Activated T-helper 17 cell treated with anti-CD3 and anti-CD28 coated beads, Interleukin-2, amount 50 U/mL, for 72 hours (primary cell): ENCODE measurements around the gene LIN28B. TPM values are rescaled to one million over a fixed set of nuclear protein-coding genes. Genes with fewer than 3 reads are reported as not detected.
"Not testable (repeated sequence)": the region's sequence is repeated elsewhere in the genome, so short reads cannot be mapped to it uniquely, and the experiment has no call there.

ENCODE experiments used
- ATAC-seq: fragments of 150-1000 bp; cut with Tn5 transposase; replicated peaks from 2 replicates; pipeline ENCODE4 v1.10.0; 2021; ENCODE audit warnings: mild to moderate bottlenecking, moderate library complexity
- H3K27ac Mint-ChIP-seq: one replicate; pipeline ENCODE4 v1.8.0; 2022; ENCODE audit warnings: mixed read lengths
- H3K27me3 Mint-ChIP-seq: one replicate; pipeline ENCODE4 v1.8.0; 2022; ENCODE audit warnings: mixed read lengths
- H3K36me3 Mint-ChIP-seq: one replicate; pipeline ENCODE4 v1.8.0; 2022; ENCODE audit warnings: low read depth, mild to moderate bottlenecking, mixed read lengths
- H3K4me1 Mint-ChIP-seq: one replicate; pipeline ENCODE4 v1.8.0; 2022; ENCODE audit warnings: mixed read lengths
- H3K4me3 Mint-ChIP-seq: one replicate; pipeline ENCODE4 v1.8.0; 2022; ENCODE audit warnings: mild to moderate bottlenecking, mixed read lengths
- H3K9me3 Mint-ChIP-seq: one replicate; pipeline ENCODE4 v1.8.0; 2022; ENCODE audit warnings: mixed read lengths
- total RNA-seq, 2 donors: library from RNA; stranded (reverse); gene quantifications; one replicate each; pipeline ENCODE4 v1.2.3, GENCODE V29; 2022

LIN28B gene
- total RNA-seq, 2 donors from 2014 or later, result not detected

DNA sequence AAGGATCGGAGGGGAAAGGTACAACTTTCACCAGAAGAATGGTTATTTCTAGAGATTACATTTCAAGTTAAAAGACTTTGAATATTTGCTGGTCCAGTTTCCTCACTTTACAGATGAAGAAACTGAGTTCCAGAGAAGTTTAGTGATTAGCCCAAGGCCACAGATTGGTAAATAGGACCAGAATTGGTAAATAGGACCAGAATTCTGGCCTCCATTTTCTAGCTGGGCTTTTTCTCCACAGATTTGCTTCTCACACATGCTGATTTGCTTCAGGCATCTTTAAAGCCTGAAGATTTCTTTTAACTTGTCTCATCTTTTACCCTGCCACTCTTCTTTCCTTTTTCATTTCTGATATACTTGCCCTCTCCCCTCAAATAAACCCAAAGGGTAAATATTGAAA is 5.2 kb upstream of the LIN28B start:
- no peak overlapping the region for H3K4me3 Mint-ChIP-seq
- no peak overlapping the region for H3K27ac Mint-ChIP-seq
- peaks cover 5% of the 10 kb centered on the region for H3K4me1 Mint-ChIP-seq
- peaks cover 9% of the 10 kb centered on the region for H3K36me3 Mint-ChIP-seq
- ATAC-seq, result no peak
- H3K9me3 Mint-ChIP-seq, result peaks cover 4% of the 10 kb centered on the region
- peaks cover 52% of the 10 kb centered on the region for H3K27me3 Mint-ChIP-seq

DNA sequence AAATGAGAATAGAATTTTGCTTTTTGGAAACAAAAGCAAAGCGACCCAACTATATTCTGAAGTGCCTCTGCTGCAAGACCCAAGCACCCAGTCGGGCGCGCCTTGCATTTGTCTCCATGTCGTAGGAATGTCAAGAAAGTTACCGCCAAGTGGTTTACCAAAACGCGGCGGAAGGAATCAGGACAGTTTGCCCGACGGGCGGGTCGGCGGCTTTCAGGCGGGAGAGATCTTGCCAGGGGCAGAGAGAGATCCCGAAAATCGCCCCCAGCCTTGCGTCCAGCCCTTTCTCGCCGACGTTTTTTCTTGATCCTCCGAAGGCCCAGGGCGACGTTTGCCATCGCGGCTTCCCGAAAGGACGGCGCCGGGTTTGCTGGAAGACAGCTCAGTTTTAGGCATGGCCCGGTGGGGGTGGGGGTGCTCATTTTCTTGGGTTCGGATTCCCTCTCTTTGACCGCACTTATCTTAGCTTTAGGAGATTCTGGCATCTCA is 4.0 kb upstream of the LIN28B start:
- H3K27ac Mint-ChIP-seq, result no peak overlapping the region
- peaks cover 10% of the 10 kb centered on the region for H3K4me1 Mint-ChIP-seq
- H3K27me3 Mint-ChIP-seq, result peaks cover 59% of the 10 kb centered on the region
- H3K9me3 Mint-ChIP-seq, result peaks cover 4% of the 10 kb centered on the region
- ATAC-seq, result no peak
- no peak overlapping the region for H3K4me3 Mint-ChIP-seq
- H3K36me3 Mint-ChIP-seq, result peaks cover 13% of the 10 kb centered on the region

DNA sequence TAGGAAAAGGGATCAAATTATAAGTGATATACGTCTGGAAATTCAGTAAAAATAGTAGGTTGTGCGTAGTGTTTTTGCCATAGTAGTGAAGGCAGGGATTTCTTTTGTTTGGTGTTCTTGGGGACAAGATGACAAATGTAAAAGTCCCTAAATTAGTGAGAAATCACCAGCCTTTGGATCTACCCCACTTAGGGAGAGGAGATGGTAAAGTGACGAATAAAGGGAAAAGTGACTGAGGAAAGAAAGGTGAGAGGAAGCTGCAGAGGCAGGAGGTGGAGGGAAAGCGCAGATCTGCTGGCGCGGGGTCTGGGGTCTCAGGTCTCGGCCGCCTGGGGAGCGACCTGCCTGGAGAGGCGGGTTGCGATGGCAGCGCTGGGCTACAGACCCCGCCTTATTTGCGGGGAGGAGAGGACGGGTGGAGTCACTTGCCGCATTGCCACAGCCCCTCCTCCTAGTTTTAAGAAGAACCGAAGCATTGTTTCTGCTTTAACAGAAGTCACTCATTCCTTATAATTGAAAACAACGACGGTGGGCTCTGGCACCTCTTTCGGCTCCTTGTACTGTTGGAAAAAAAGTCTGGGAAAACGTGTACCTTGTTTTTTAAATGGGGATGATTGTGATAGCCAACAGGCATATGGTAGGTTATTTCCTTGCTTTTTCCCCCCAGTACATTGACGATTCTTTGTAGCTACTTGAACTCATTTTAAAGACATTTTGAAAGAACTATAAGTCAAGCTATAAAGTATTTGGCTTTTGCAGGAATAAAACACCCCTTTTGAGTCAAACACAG is 3.3 kb upstream of the LIN28B start:
- not testable (repeated sequence) for H3K4me3 Mint-ChIP-seq, H3K9me3 Mint-ChIP-seq, H3K27ac Mint-ChIP-seq, ATAC-seq, H3K4me1 Mint-ChIP-seq
- Mint-ChIP-seq H3K27me3 (peaks cover 65% of the 10 kb centered on the region), H3K36me3 (peaks cover 13% of the 10 kb centered on the region)

DNA sequence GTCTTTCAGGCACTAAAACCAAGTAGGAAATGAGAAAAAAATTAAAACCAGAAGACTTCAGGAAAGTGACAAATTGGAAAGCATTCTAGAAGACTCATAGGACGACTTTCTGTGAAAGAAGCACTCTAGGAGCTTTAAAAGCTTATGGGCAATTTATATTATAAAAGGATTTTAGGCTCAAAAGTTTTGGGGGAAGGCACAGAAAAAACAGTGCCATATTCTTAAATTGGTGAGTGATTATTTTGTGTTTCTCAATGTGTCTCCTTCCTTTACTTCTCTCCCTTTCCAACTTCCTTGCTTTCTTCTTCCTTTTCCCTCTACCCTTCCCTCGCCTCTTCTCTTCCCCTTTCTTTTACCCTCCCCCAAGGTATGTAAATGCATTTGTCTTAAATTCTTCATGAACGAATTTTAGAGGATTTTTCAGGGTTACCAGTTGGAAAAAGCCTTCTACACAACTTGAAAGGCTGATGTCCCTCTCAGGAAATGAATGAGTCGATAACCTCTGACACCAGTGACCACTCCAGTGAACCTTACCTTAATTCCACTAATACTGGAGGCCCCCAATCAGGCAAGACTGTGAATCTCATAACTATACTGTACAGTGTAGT is 2.6 kb upstream of the LIN28B start:
- no peak overlapping the region for H3K27ac Mint-ChIP-seq

DNA sequence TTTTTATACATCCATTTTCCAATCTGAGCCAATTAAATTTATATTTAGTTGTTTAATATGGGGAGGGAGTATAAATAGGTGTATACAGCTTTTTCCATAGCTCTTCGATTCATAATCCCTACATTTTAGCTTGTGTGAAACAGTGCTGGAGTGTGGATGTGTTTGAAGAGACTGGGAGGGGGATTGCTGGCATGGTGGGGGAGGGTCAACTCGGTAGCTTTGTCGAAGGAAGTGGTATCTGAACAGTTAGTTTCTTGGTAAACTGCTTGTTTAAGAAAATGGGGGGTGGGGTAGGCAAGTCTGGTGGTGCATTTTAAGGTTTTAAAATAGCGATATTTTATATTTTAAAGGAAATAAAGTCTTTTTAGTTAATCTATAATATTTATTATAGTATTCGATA is 1.4 kb upstream of the LIN28B start:
- Mint-ChIP-seq H3K9me3 (peaks cover 4% of the 10 kb centered on the region), H3K4me1 (peaks cover 10% of the 10 kb centered on the region), H3K36me3 (peaks cover 13% of the 10 kb centered on the region), H3K27me3 (peaks cover 69% of the 10 kb centered on the region), H3K4me3 (no peak overlapping the region), H3K27ac (no peak overlapping the region)
- ATAC-seq, result no peak

More for the DNA sequence above, 2.6 kb upstream of the LIN28B start:
- peaks cover 68% of the 10 kb centered on the region for H3K27me3 Mint-ChIP-seq
- peaks cover 4% of the 10 kb centered on the region for H3K9me3 Mint-ChIP-seq
- peaks cover 10% of the 10 kb centered on the region for H3K4me1 Mint-ChIP-seq
- peaks cover 13% of the 10 kb centered on the region for H3K36me3 Mint-ChIP-seq
- H3K4me3 Mint-ChIP-seq, result no peak overlapping the region
- ATAC-seq, result no peak

DNA sequence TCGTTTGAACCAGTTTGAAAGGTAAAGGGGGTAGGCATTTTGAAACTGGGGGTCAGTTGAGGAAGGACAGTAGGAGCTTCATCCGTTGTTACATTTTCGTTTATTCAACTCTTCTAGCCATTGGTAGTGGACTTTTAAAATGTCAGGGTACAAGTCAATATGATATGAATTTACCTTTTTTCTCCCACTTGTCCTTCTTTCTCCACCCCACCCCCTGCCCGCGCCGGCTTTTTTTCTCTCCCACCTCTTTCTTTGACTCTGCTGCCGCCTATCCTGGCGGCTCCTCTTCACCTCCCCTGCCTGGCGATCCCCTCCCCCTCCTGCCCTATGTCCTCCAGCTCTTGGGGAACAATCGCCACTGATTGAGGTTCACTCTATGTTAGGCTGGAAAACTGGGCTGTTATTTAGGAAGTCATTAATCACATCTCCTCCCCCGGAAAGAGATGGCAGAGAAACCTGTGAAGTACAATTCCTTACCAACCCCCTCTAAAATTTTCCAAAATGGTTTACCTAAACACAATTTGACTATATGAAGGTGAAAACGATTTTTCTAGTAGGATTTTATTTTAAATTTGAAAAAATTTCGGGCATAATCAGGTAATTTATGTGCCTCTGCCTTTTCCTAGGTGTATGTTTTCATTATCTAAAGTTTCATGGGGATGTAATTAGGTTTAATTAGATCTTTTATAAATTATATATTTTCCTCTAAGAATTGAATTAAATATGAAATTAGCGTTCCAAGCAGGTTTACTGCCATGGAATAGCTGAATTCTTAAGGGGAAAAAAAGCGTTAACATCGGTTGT is 778 bp upstream of the LIN28B start:
- peaks cover 4% of the 10 kb centered on the region for H3K9me3 Mint-ChIP-seq
- peaks cover 10% of the 10 kb centered on the region for H3K4me1 Mint-ChIP-seq
- H3K27me3 Mint-ChIP-seq, result peaks cover 69% of the 10 kb centered on the region
- H3K36me3 Mint-ChIP-seq, result peaks cover 13% of the 10 kb centered on the region
- ATAC-seq, result no peak
- H3K4me3 Mint-ChIP-seq, result no peak overlapping the region
- H3K27ac Mint-ChIP-seq, result no peak overlapping the region

DNA sequence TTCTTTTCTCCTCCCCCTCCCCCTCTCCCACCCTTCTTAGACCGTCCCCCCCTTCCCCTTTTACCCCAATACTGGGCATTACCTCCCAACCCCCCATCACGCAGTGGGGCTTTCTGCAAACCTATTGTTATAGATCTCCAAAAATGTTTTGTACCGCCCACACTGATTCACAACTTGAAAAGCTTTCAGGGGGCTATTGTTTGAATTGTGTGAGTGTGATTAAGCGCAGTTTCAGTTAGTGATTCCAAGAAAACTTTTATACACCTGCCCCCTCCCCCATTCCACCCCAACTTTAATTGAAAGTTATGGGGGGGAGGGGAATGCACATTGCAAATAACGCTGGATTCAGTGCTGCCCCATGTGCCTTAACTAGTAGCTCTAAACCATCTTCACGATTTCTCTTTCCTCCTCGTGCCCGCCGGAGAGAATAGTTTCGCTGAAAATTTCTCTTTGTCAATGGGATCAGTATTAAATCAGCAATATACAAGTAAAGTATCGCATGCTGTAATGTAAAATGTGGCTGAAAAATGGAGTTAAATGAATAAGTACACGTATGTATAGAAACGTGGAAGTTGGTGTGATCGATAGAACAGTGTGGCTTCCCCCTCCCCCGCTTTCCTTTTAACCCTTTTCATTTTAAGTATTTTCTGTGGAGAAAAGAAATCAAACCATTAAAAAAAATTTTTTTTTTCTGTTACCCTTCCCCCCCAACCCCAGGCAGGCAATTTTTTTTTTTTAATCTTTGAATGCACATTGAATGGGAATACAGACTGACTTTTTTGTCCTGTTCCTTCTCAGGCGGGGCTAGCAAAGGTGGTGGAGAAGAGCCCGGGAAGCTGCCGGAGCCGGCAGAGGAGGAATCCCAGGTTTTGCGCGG is 632 bp downstream of the LIN28B start:
- Mint-ChIP-seq H3K27me3 (peaks cover 61% of the 10 kb centered on the region), H3K36me3 (peaks cover 13% of the 10 kb centered on the region), H3K4me1 (peaks cover 10% of the 10 kb centered on the region), H3K27ac (no peak overlapping the region), H3K4me3 (peak overlapping the region; percentile 28), H3K9me3 (peaks cover 4% of the 10 kb centered on the region)
- ATAC-seq, result no peak

DNA sequence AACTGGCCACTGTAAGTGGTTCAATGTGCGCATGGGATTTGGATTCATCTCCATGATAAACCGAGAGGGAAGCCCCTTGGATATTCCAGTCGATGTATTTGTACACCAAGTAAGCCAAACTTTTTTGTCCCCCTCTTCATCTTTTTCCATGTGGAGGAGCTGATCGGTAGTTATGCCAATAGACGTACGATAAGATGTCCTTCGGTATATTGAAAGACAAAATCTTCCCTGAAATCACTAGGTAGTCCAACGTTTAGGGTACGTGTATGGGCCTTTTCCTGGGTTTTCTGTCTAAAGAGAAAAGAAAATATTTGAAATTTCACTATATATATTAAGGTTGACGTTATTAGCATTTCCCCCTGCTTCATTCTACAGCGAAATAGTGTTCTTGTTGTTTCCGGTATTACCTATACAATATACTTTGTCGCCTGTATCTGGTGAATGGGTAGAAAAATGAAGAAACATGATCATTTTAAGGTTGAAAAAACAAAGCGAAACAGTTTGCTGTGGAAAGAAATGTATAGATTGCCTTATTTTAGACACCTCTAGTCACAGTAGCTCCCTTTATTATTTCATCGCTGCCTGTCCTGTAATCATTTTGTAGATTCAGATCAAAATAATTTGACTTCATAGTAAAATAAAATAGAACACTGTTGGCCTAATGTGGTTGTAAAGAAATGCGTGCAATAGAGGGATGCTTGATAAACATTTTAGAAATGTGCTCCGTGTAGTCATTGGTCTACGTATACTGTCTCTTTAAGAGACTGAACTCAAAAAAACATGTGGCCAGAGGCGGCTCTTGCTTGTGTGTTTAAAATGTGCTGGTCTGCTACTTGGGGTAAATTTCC is 1.5 kb downstream of the LIN28B start:
- no peak for ATAC-seq

DNA sequence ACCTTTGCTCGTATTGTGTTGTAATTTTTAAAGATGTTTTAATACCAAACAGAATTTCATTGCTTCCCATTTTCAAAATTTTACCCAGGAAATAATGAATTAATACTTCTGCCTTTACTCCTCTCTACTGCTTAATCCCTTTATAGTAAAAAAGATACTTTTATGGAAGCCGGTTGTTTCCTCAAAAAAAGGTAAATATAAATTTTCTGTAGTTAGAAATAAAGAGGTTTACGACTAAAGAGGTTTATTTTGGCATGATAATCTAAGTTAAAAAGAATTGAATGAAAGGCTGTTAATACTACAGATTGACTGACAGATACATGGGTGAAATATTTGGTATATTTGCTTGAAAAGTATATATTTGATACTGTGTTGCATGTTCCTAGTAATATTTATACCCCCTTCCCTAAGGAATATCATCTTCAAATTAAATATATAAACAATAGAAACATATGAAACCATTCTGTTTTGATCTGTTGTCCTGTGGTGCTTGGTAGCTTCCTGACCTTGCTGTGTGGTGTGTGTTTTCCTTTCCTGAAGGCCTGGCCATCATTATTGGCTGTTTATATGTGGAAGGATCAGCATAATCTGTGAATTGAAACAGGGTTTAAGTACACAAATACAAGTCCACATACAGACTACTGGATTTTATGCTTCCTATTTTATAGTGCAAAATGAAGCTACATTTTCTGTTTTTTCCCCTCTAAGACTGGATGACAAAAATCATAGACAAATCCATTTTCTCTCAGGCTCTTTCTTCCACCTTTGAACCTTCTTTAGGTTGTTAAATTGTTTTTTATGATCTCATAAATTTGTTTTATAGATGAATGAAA is 2.3 kb downstream of the LIN28B start:
- Mint-ChIP-seq H3K36me3 (peaks cover 5% of the 10 kb centered on the region), H3K4me1 (peaks cover 5% of the 10 kb centered on the region), H3K9me3 (no peaks in the 10 kb centered on the region), H3K27me3 (peaks cover 47% of the 10 kb centered on the region), H3K4me3 (no peak overlapping the region), H3K27ac (no peak overlapping the region)
- ATAC-seq, result no peak

More for the DNA sequence above, 1.5 kb downstream of the LIN28B start:
- Mint-ChIP-seq H3K27me3 (peaks cover 53% of the 10 kb centered on the region), H3K9me3 (peaks cover 1% of the 10 kb centered on the region), H3K36me3 (peaks cover 8% of the 10 kb centered on the region), H3K27ac (no peak overlapping the region), H3K4me1 (peaks cover 7% of the 10 kb centered on the region), H3K4me3 (peak overlapping the region; percentile 28)

DNA sequence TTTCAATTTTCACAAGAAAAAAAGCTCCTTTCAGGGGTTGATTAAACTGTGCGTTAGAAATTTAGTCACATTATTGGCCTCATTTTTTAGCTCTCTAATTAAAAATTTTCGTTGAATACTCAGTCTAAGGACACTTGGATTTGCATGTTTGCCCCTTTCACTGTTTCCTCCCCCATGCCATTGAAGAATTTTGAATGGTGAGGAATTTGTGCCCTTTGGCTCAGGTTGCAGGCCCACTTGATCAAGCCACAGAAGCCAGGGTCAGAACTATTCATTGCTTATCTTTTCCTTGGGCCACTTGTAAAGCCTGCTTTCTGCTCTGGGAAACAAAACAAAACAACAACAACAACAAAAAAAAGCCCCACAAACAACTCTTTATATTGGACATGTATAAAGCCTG is 12.2 kb downstream of the LIN28B start:
- no peak for ATAC-seq
- Mint-ChIP-seq H3K4me1 (no peaks in the 10 kb centered on the region), H3K27me3 (peaks cover 5% of the 10 kb centered on the region), H3K9me3 (no peaks in the 10 kb centered on the region), H3K4me3 (no peak overlapping the region), H3K27ac (no peak overlapping the region), H3K36me3 (no peaks in the 10 kb centered on the region)

DNA sequence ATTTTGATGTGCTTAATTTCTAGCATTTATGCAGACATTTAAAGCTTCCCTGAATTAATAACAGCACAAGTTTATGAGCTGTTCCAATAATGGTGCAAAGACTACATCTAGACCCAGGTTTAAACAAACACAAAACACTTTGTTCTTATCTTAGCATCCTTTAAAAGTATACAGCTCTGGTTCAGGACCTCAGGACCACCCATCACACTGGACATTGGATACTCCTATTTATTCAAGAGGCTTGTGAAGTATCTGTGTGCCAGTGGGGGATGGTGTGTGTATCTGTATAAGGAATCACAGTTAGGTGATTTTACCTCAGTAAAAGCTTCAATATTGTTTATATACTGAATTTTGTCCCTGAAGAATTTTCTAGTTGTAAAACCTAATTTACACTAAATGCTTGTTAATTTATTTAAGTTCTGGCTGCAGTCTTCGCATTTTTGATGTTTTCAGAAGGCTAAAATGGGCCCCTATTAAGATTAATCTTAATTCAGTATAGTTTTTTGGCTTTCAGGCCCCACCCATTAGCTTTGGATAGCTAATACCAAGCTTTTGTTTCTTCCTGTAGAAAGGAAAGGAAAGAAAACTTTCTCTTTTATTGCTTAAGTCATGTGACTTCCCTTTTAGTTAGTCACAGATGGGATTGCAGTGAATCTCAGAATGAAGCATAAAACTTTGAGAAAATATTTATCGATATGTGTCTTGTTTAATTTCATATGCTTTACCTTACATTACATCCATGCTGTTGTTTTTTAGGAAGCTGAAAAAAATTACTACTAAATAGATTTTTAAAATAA is 13.1 kb downstream of the LIN28B start:
- Mint-ChIP-seq H3K4me1 (no peaks in the 10 kb centered on the region), H3K27ac (no peak overlapping the region), H3K4me3 (no peak overlapping the region), H3K27me3 (peaks cover 3% of the 10 kb centered on the region), H3K9me3 (no peaks in the 10 kb centered on the region), H3K36me3 (no peaks in the 10 kb centered on the region)
- no peak for ATAC-seq

DNA sequence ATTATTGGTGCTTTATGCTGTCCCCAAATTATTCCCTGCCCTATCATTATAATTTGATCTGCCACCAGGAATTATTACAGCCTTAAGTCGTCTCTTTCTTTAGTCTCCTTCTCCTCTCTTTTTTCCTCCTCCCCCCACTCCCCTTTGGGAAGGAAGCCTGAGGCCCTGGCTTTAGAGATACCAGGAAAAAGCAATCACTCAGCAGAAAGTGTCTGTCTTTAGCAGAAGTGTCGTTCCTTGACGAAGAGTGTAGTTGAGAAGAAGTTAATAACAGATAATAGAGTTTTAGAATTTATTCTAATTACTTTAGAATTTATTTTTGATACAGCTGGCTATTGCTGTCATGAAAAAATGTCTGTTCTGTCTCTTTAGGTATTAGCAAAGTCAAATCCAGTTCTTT is 16.5 kb downstream of the LIN28B start:
- Mint-ChIP-seq H3K9me3 (no peaks in the 10 kb centered on the region), H3K4me3 (no peak overlapping the region), H3K36me3 (no peaks in the 10 kb centered on the region), H3K4me1 (no peaks in the 10 kb centered on the region), H3K27ac (no peak overlapping the region), H3K27me3 (peaks cover 14% of the 10 kb centered on the region)
- ATAC-seq, result no peak
